ENCODE measurements around the gene PHACTR1. TPM values are rescaled to one million over a fixed set of nuclear protein-coding genes. Genes with fewer than 3 reads are reported as not detected.

Gene PHACTR1
- total and polyA plus RNA-seq, 4 donors: 0.31 to 1.5 (median 0.79) TPM

GRCh38 chr6:13267142-13267651 lies 550.6 kb downstream of the PHACTR1 start:
- WGBS: 93% methylated on average over 2 of the region's 2 CpGs
- Histone ChIP-seq H3K36me3 (ENCODE audit: control insufficient read depth in 4 of 4, insufficient read depth in 3 of 4, low read depth in 1 of 4, low read length in 3 of 4) (no peaks in the 10 kb centered on the region), H3K4me1 (ENCODE audit: control insufficient read depth in 4 of 4, insufficient read depth in 4 of 4, low read length in 3 of 4) (no peaks in the 10 kb centered on the region), H3K9me3 (ENCODE audit: control insufficient read depth in 4 of 4, low read length in 3 of 4) (no peaks in the 10 kb centered on the region), H3K9ac (ENCODE audit: low read depth in 1 of 2, low read length in 2 of 2) (no peak overlapping the region), H3K27ac (ENCODE audit: low read depth in 1 of 2, low read length in 2 of 2) (no peak overlapping the region), H3K27me3 (ENCODE audit: control insufficient read depth in 4 of 4, insufficient read depth in 4 of 4, low read length in 3 of 4) (no peaks in the 10 kb centered on the region), H3K4me3 (ENCODE audit: low read depth in 1 of 3, low read length in 3 of 3) (no peak overlapping the region)
- DNase-seq (ENCODE audit: low spot score): no peak
- TF ChIP-seq EGR1 (IDR thresholded peaks at IDR 0.05; ENCODE audit: low read depth in 2 of 2) (no peak), GABPA (IDR thresholded peaks at IDR 0.05 in 1 of 2, conservative IDR thresholded peaks at IDR 0.05 in 1 of 2) (no peak), FOXA1 (IDR thresholded peaks at IDR 0.05) (no peak), MAX (IDR thresholded peaks at IDR 0.05) (no peak), NR2F2 (IDR thresholded peaks at IDR 0.05) (no peak), FOXA2 (IDR thresholded peaks at IDR 0.05) (no peak), ZBTB33 (IDR thresholded peaks at IDR 0.05) (no peak), RXRA (IDR thresholded peaks at IDR 0.05) (no peak), SP1 (IDR thresholded peaks at IDR 0.05) (no peak), JUND (IDR thresholded peaks at IDR 0.05) (no peak), CTCF (IDR thresholded peaks at IDR 0.05; ENCODE audit: low read depth, low read length, missing input control) (no peak), REST (IDR thresholded peaks at IDR 0.05) (no peak), HNF4A (conservative IDR thresholded peaks at IDR 0.05) (no peak), TAF1 (conservative IDR thresholded peaks at IDR 0.05) (no peak), RAD21 (IDR thresholded peaks at IDR 0.05) (no peak), YY1 (IDR thresholded peaks at IDR 0.05) (no peak), ATF3 (IDR thresholded peaks at IDR 0.05) (no peak), HNF4G (IDR thresholded peaks at IDR 0.05) (no peak)

All from liver (tissue), 9 donors.